ENCODE data around the gene OPA3. TPM values are rescaled to one million over a fixed set of nuclear protein-coding genes. Genes with fewer than 3 reads are reported as not detected.

The OPA3 gene
- total and polyA plus RNA-seq, 10 of the 15 experiments (the other 5 are each of a cell fraction or from before 2014, with no cell fraction given) = 2.2 to 24.3 (median 13.3) TPM

DNA sequence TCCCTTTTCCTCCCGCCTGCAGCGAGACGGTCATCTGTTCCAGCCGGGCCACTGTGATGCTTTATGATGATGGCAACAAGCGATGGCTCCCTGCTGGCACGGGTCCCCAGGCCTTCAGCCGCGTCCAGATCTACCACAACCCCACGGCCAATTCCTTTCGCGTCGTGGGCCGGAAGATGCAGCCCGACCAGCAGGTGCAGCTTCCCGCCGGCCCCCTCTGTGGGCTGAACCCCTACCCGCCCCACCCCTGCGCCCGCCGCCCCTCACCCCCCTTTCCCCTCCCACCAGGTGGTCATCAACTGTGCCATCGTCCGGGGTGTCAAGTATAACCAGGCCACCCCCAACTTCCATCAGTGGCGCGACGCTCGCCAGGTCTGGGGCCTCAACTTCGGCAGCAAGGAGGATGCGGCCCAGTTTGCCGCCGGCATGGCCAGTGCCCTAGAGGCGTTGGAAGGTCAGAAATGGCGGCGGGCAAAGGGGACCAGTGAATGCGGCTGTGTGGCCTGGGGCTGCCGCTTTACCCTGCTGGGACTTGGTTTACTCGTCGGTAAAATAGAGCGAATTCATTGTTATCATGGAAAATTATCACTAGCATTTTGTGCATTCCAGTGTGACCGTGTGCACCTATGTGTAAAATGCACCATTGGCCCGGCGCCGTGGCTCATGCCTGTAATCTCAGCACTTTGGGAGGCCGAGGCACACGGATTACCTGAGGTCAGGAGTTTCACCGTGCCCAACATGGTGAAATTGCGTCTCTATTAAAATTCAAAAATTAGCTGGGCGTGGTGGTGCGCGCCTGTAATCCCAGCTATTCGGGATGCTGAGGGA lies 66.7 kb downstream of the OPA3 start:
- ChIA-PET RAD21 (ENCODE audit: unreplicated experiment) (interaction anchor here (1.1 kb wide), 1 partner anchor 128 kb away, joined by 3 read pairs; no protein-coding TSS in a partner anchor), SMC1A (ENCODE audit: uncharacterized antibody, unreplicated experiment) (no interaction called here), POLR2A (no interaction called here), CTCF (no interaction called here)
- intact Hi-C loops (cut with micrococcal nuclease; ENCODE audit: unreplicated experiment) (no loop called here), in situ Hi-C loops (cut with MboI) (no loop called here)
- Histone ChIP-seq H3K9ac (ENCODE audit: control insufficient read depth, insufficient read depth, low read length) (no peak overlapping the region), H3K4me3 (no peak overlapping the region), H3K4me1 (ENCODE audit: control insufficient read depth, insufficient read depth, low read length) (peaks cover 31% of the 10 kb centered on the region), H3K27ac (ENCODE audit: control insufficient read depth, insufficient read depth) (no peak overlapping the region), H4K20me1 (ENCODE audit: control insufficient read depth, insufficient read depth) (no peaks in the 10 kb centered on the region), H3K4me2 (ENCODE audit: control insufficient read depth, insufficient read depth) (no peak overlapping the region), H3K79me2 (ENCODE audit: control insufficient read depth, insufficient read depth, low read length) (peaks cover 39% of the 10 kb centered on the region), H2AFZ (ENCODE audit: control insufficient read depth, low read depth, low read length) (no peak overlapping the region), H3K27me3 (replicated peaks in 1 of 2; ENCODE audit: control insufficient read depth in 2 of 2, insufficient read depth in 2 of 2, low read length in 1 of 2) (no peaks in the 10 kb centered on the region), H3K9me3 (replicated peaks; ENCODE audit: control insufficient read depth, insufficient read depth, low read length) (no peaks in the 10 kb centered on the region), H3K36me3 (ENCODE audit: control insufficient read depth in 2 of 2, insufficient read depth in 2 of 2, low read length in 1 of 2) (peaks cover 17 to 33% of the 10 kb centered on the region in 2 experiments)
- ATAC-seq (no peak), DNase-seq (ENCODE audit: low read depth, low spot score) (no peak), FAIRE-seq (no peak)
- BruUV-seq (replicated peaks) = no TSS peak
- TF ChIP-seq JUND (IDR thresholded peaks at IDR 0.05; ENCODE audit: low read depth, low read length) (no peak), SRF (IDR thresholded peaks at IDR 0.05; ENCODE audit: low read depth in 2 of 2, low read length in 2 of 2) (no peak)
- 94% methylated on average over 30 of the region's 50 CpGs for WGBS (ENCODE audit: insufficient coverage, insufficient replicate concordance, low lambda C conversion rate, missing lambda C conversion rate)

DNA sequence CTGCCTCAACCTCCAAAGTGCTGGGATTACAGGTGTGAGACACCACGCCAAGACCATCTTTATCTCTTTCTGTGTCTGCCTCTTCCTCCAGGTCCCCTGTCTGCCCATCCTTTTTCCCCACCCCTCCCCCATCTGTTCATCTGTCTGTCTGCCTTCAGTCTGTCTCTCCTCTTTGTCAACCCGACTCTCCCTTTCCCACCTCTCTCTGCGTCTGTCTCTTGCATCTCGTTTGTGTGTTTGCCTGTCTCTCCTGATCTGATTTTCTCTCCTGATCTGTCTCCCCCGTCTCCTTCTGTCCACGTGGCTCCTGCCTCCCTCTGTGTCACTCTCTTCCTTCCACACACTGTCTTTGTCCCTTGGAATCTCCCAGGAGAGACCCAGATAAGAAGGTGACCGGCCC lies 67.4 kb downstream of the OPA3 start:
- no peaks in the 10 kb centered on the region for H4K20me1 ChIP-seq (ENCODE audit: control insufficient read depth, insufficient read depth)
- no peak overlapping the region for H3K4me2 ChIP-seq (ENCODE audit: control insufficient read depth, insufficient read depth)
- POLR2A ChIA-PET = interaction anchor here (0.6 kb wide), 2 partner anchors 19 to 249 kb away, joined by 5 read pairs; no protein-coding TSS in a partner anchor
- no peak for FAIRE-seq
- ATAC-seq = no peak
- WGBS (ENCODE audit: insufficient coverage, insufficient replicate concordance, low lambda C conversion rate, missing lambda C conversion rate) = 59% methylated on average over 7 of the region's 7 CpGs
- peaks cover 15 to 29% of the 10 kb centered on the region in 2 experiments for H3K36me3 ChIP-seq (ENCODE audit: control insufficient read depth in 2 of 2, insufficient read depth in 2 of 2, low read length in 1 of 2)
- CTCF ChIA-PET = interaction anchor here (2.6 kb wide), 1 partner anchor 124 kb away, joined by 18 read pairs; no protein-coding TSS in a partner anchor
- SMC1A ChIA-PET (ENCODE audit: uncharacterized antibody, unreplicated experiment) = interaction anchor here (2.9 kb wide), 1 partner anchor 124 kb away, joined by 8 read pairs; no protein-coding TSS in a partner anchor
- in situ Hi-C loops (cut with MboI) (no loop called here), intact Hi-C loops (cut with micrococcal nuclease; ENCODE audit: unreplicated experiment) (no loop called here)
- H3K4me3 ChIP-seq = no peak overlapping the region
- H2AFZ ChIP-seq (ENCODE audit: control insufficient read depth, low read depth, low read length) = no peak overlapping the region
- no peaks in the 10 kb centered on the region for H3K9me3 ChIP-seq (replicated peaks; ENCODE audit: control insufficient read depth, insufficient read depth, low read length)
- H3K79me2 ChIP-seq (ENCODE audit: control insufficient read depth, insufficient read depth, low read length) = peaks cover 44% of the 10 kb centered on the region
- H3K4me1 ChIP-seq (ENCODE audit: control insufficient read depth, insufficient read depth, low read length) = peaks cover 33% of the 10 kb centered on the region
- no peak for TF ChIP-seq KLF5 (IDR thresholded peaks at IDR 0.05; ENCODE audit: partially characterized antibody)
- no peak for TF ChIP-seq HDAC6 (IDR thresholded peaks at IDR 0.05; ENCODE audit: unreplicated experiment)
- TF ChIP-seq NFXL1 (IDR thresholded peaks at IDR 0.05; ENCODE audit: borderline replicate concordance) = no peak
- no peak for TF ChIP-seq RCOR1 (conservative IDR thresholded peaks at IDR 0.05; ENCODE audit: low read depth, low read length)
- TF ChIP-seq, protein P1, sequence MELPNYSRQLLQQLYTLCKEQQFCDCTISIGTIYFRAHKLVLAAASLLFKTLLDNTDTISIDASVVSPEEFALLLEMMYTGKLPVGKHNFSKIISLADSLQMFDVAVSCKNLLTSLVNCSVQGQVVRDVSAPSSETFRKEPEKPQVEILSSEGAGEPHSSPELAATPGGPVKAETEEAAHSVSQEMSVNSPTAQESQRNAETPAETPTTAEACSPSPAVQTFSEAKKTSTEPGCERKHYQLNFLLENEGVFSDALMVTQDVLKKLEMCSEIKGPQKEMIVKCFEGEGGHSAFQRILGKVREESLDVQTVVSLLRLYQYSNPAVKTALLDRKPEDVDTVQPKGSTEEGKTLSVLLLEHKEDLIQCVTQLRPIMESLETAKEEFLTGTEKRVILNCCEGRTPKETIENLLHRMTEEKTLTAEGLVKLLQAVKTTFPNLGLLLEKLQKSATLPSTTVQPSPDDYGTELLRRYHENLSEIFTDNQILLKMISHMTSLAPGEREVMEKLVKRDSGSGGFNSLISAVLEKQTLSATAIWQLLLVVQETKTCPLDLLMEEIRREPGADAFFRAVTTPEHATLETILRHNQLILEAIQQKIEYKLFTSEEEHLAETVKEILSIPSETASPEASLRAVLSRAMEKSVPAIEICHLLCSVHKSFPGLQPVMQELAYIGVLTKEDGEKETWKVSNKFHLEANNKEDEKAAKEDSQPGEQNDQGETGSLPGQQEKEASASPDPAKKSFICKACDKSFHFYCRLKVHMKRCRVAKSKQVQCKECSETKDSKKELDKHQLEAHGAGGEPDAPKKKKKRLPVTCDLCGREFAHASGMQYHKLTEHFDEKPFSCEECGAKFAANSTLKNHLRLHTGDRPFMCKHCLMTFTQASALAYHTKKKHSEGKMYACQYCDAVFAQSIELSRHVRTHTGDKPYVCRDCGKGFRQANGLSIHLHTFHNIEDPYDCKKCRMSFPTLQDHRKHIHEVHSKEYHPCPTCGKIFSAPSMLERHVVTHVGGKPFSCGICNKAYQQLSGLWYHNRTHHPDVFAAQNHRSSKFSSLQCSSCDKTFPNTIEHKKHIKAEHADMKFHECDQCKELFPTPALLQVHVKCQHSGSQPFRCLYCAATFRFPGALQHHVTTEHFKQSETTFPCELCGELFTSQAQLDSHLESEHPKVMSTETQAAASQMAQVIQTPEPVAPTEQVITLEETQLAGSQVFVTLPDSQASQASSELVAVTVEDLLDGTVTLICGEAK (IDR thresholded peaks at IDR 0.05; ENCODE audit: borderline replicate concordance) = no peak
- no peak overlapping the region for H3K9ac ChIP-seq (ENCODE audit: control insufficient read depth, insufficient read depth, low read length)
- no peak overlapping the region for H3K27ac ChIP-seq (ENCODE audit: control insufficient read depth, insufficient read depth)
- RAD21 ChIA-PET (ENCODE audit: unreplicated experiment) = no interaction called here
- no peak for DNase-seq (ENCODE audit: low read depth, low spot score)
- H3K27me3 ChIP-seq (replicated peaks in 1 of 2; ENCODE audit: control insufficient read depth in 2 of 2, insufficient read depth in 2 of 2, low read length in 1 of 2) = no peaks in the 10 kb centered on the region
- no TSS peak for BruUV-seq (replicated peaks)

All from GM12878 (cell line).